Uterus (tissue), 4 donors: ENCODE data around the gene CXCL14. TPM values are rescaled to one million over a fixed set of nuclear protein-coding genes. Genes with fewer than 3 reads are reported as not detected.

Experiments
- DNase-seq, 2 donors: peaks; one replicate each; pipeline ENCODE4 v3.0.0-alpha.2; 2019 to 2020
- H3K27ac ChIP-seq, 2 donors: fragments of 200-600 bp; sonication (generic); 1 replicate in 1 of 2; 2 replicates in 1 of 2; pipeline ENCODE4 v1.5.1; 2016 to 2018
- H3K27me3 ChIP-seq, 2 donors: fragments of 200-600 bp; sonication (generic); one replicate each; pipeline ENCODE4 v1.5.1; 2018 to 2019; ENCODE audit warnings: control low read depth in 1 of 2
- H3K36me3 ChIP-seq, 2 donors: fragments of 200-600 bp; sonication (generic); one replicate each; pipeline ENCODE4 v1.5.1; 2019; ENCODE audit warnings: control low read depth in 1 of 2
- H3K4me1 ChIP-seq, 2 donors: fragments of 200-600 bp; sonication (generic); one replicate each; pipeline ENCODE4 v1.5.1; 2018 to 2019; ENCODE audit warnings: control low read depth in 1 of 2
- H3K4me3 ChIP-seq, 2 donors: fragments of 200-600 bp; sonication (generic); 1 replicate in 1 of 2; 2 replicates in 1 of 2; pipeline ENCODE4 v1.5.1; 2018 to 2019; ENCODE audit warnings: mild to moderate bottlenecking in 1 of 2
- H3K9me3 ChIP-seq, 2 donors: fragments of 200-600 bp; sonication (generic); one replicate each; pipeline ENCODE4 v1.5.1; 2019; ENCODE audit warnings: control low read depth in 1 of 2
- CTCF ChIP-seq, 4 experiments: fragments of 200-600 bp in 2 of 4; fragments of 450-650 bp in 2 of 4; sonication (generic) in 2 of 4; IDR thresholded peaks; one replicate each; pipeline ENCODE4 v1.5.1; 2016 to 2019; ENCODE audit warnings: antibody characterized with exemption in 4 of 4, mild to moderate bottlenecking in 2 of 4, moderate library complexity in 1 of 4
- POLR2A ChIP-seq, 2 donors: fragments of 450-650 bp; IDR thresholded peaks; one replicate each; pipeline ENCODE4 v1.6.1; 2016; ENCODE audit warnings: antibody characterized with exemption in 2 of 2, mild to moderate bottlenecking in 1 of 2, moderate library complexity in 1 of 2
- intact Hi-C: fragments of 100-400 bp; cut with DNase I; formaldehyde crosslinking; loops from one replicate; pipeline ENCODE4 v1.15.1; 2023; ENCODE audit warnings: low total_unique reads
- total RNA-seq, 4 donors: library from RNA; depleted of rRNA in 3 of 4; stranded (reverse); fragments of >200 nt in 3 of 4; gene quantifications; one replicate each; pipeline versions ENCODE4 v1.1.0 to v1.2.4, GENCODE V29; 2014 to 2023
- donor health status: DM: yes; HTN: yes; CAD: no.

CXCL14 gene
- total RNA-seq, 4 donors from 2014 or later: 1.4 to 10.9 (median 3.5) TPM

- no peak for DNase-seq
- H3K4me1 ChIP-seq: no peaks in the 10 kb centered on the region
- no peaks in the 10 kb centered on the region for H3K36me3 ChIP-seq
- no peaks in the 10 kb centered on the region for H3K9me3 ChIP-seq
- no peaks in the 10 kb centered on the region for H3K27me3 ChIP-seq
- H3K4me3 ChIP-seq: no peak overlapping the region
- no peak for TF ChIP-seq CTCF (IDR thresholded peaks at IDR 0.05)
- no peak for TF ChIP-seq POLR2A (IDR thresholded peaks at IDR 0.05)
- no peak overlapping the region for H3K27ac ChIP-seq
- intact Hi-C loops: no loop called here
These were observed 18.0 kb upstream of the CXCL14 start for GRCh38 chr5:135596788-135597187.

- no peaks in the 10 kb centered on the region for H3K4me1 ChIP-seq
- intact Hi-C loops: no loop called here
- TF ChIP-seq CTCF (IDR thresholded peaks at IDR 0.05) (no peak), POLR2A (IDR thresholded peaks at IDR 0.05) (no peak)
- no peaks in the 10 kb centered on the region for H3K36me3 ChIP-seq
- H3K4me3 ChIP-seq: no peak overlapping the region
- no peaks in the 10 kb centered on the region for H3K9me3 ChIP-seq
- no peaks in the 10 kb centered on the region for H3K27me3 ChIP-seq
- H3K27ac ChIP-seq: no peak overlapping the region
- DNase-seq: no peak
These were observed 17.5 kb upstream of the CXCL14 start for GRCh38 chr5:135596157-135596763.

- no peak for DNase-seq
- Histone ChIP-seq H3K27me3 (no peaks in the 10 kb centered on the region), H3K4me3 (no peak overlapping the region), H3K36me3 (no peaks in the 10 kb centered on the region), H3K4me1 (no peaks in the 10 kb centered on the region), H3K27ac (no peak overlapping the region), H3K9me3 (no peaks in the 10 kb centered on the region)
- TF ChIP-seq CTCF (IDR thresholded peaks at IDR 0.05): no peak
- TF ChIP-seq POLR2A (IDR thresholded peaks at IDR 0.05): no peak
- intact Hi-C loops: no loop called here
These were observed 15.7 kb upstream of the CXCL14 start for GRCh38 chr5:135594416-135594960.

- Histone ChIP-seq H3K4me3 (no peak overlapping the region), H3K27me3 (no peaks in the 10 kb centered on the region), H3K4me1 (no peaks in the 10 kb centered on the region), H3K9me3 (no peaks in the 10 kb centered on the region), H3K27ac (no peak overlapping the region), H3K36me3 (no peaks in the 10 kb centered on the region)
- TF ChIP-seq CTCF (IDR thresholded peaks at IDR 0.05): no peak
- no peak for TF ChIP-seq POLR2A (IDR thresholded peaks at IDR 0.05)
- intact Hi-C loops: no loop called here
- DNase-seq: no peak
These were observed 15.1 kb upstream of the CXCL14 start for GRCh38 chr5:135593886-135594285.

GRCh38 chr5:135593141-135593540, 14.3 kb upstream of the CXCL14 start:
- TF ChIP-seq POLR2A (IDR thresholded peaks at IDR 0.05) (no peak), CTCF (IDR thresholded peaks at IDR 0.05) (no peak)
- H3K9me3 ChIP-seq: no peaks in the 10 kb centered on the region
- no peaks in the 10 kb centered on the region for H3K4me1 ChIP-seq
- H3K4me3 ChIP-seq: no peak overlapping the region
- no peaks in the 10 kb centered on the region for H3K27me3 ChIP-seq
- no peak for DNase-seq
- intact Hi-C loops: no loop called here
- no peak overlapping the region for H3K27ac ChIP-seq
- H3K36me3 ChIP-seq: no peaks in the 10 kb centered on the region
